Stimulated activated CD8-positive, alpha-beta memory T cell treated with anti-CD3 and anti-CD28 coated beads, Interleukin-7, amount 100 ng/mL, for 1 hour (primary cell): ENCODE results near the gene PIK3R2.
A peak's percentile ranks its signal among the peaks of the same experiment; 100 is the strongest.

Source experiments
- DNase-seq, 2 donors: peaks; one replicate each; pipeline ENCODE4 v3.0.0-alpha.2; 2020; ENCODE audit warnings: low read depth in 2 of 2

PIK3R2 gene

GRCh38 chr19:18173054-18173571 lies 20.1 kb downstream of the PIK3R2 start:
- DNase-seq: no peak

GRCh38 chr19:18173572-18174288 lies 20.8 kb downstream of the PIK3R2 start, which contains the start of gene IFI30:
Gene IFI30, plus strand, starts transcription at chr19:18173813. Its CDS starts 29 bp downstream, at chr19:18173842.
- DNase-seq: peak in 1 of 2 donors; percentile 27

- no peak for DNase-seq
Measured at GRCh38 chr19:18174983-18175382, 22.0 kb downstream of the PIK3R2 start.

GRCh38 chr19:18176367-18177310 lies 23.7 kb downstream of the PIK3R2 start:
- no peak for DNase-seq

- no peak for DNase-seq
Measured at GRCh38 chr19:18179957-18180356, 27.0 kb downstream of the PIK3R2 start.

GRCh38 chr19:18183529-18183928 lies 30.6 kb downstream of the PIK3R2 start:
- DNase-seq: no peak

- DNase-seq: no peak
Measured at GRCh38 chr19:18185538-18185937, 32.6 kb downstream of the PIK3R2 start.

- no peak for DNase-seq
Measured at GRCh38 chr19:18190278-18190677, 37.3 kb downstream of the PIK3R2 start.

- no peak for DNase-seq
Measured at GRCh38 chr19:18191640-18192062, 38.7 kb downstream of the PIK3R2 start.

GRCh38 chr19:18192673-18193387 lies 39.9 kb downstream of the PIK3R2 start, which contains the start of gene MPV17L2:
Gene MPV17L2, plus strand, starts transcription at chr19:18193218. Its CDS starts 64 bp downstream, at chr19:18193282.
- peak; percentile 94 to 95 for DNase-seq

- DNase-seq: no peak
Measured at GRCh38 chr19:18193388-18194180, 40.6 kb downstream of the PIK3R2 start.

- no peak for DNase-seq
Measured at GRCh38 chr19:18194181-18194530, 41.2 kb downstream of the PIK3R2 start.

- DNase-seq: no peak
Measured at GRCh38 chr19:18194554-18195238, 41.7 kb downstream of the PIK3R2 start.

GRCh38 chr19:18196511-18196845 lies 43.5 kb downstream of the PIK3R2 start:
- no peak for DNase-seq

GRCh38 chr19:18197306-18197705 lies 44.3 kb downstream of the PIK3R2 start:
- no peak for DNase-seq

GRCh38 chr19:18197941-18198340 lies 45.0 kb downstream of the PIK3R2 start:
- DNase-seq: no peak

- no peak for DNase-seq
Measured at GRCh38 chr19:18198374-18198773, 45.4 kb downstream of the PIK3R2 start.

- DNase-seq: no peak
Measured at GRCh38 chr19:18202397-18202777, 49.4 kb downstream of the PIK3R2 start.

- DNase-seq: no peak
Measured at GRCh38 chr19:18202778-18203407, 49.9 kb downstream of the PIK3R2 start.

- DNase-seq: no peak
Measured at GRCh38 chr19:18203408-18203862, 50.5 kb downstream of the PIK3R2 start.
